ENCODE data around the gene BAIAP3.

The BAIAP3 gene

DNA sequence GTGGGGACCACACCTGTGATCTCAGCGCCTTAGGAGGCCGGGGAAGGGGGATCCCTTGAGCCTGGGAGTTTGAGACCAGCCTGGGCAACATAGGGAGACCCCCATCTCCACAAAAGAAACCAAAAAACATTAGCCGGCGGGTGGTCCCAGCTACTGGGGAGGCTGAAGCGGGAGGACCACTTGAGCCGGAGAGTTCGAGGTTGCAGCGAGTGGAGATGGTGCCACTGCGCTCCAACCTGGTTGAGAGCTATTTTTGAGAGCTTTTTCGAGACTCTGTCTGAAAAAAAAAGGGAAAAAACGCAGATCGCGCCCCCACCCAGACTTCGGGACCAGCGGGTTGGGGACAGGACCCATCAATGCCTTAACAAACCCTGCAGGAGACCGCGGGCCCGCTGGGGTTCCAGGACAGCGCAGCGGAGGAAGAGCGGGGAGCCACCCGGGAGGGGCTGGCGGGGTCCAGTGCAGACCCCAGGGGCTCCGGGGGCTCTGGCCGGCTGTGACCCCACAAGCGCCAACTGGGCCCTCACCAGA, 762 bp upstream of the BAIAP3 start:
- DNase-seq (ENCODE audit: low read depth in 3 of 3, low spot score in 1 of 3), result no peak

DNA sequence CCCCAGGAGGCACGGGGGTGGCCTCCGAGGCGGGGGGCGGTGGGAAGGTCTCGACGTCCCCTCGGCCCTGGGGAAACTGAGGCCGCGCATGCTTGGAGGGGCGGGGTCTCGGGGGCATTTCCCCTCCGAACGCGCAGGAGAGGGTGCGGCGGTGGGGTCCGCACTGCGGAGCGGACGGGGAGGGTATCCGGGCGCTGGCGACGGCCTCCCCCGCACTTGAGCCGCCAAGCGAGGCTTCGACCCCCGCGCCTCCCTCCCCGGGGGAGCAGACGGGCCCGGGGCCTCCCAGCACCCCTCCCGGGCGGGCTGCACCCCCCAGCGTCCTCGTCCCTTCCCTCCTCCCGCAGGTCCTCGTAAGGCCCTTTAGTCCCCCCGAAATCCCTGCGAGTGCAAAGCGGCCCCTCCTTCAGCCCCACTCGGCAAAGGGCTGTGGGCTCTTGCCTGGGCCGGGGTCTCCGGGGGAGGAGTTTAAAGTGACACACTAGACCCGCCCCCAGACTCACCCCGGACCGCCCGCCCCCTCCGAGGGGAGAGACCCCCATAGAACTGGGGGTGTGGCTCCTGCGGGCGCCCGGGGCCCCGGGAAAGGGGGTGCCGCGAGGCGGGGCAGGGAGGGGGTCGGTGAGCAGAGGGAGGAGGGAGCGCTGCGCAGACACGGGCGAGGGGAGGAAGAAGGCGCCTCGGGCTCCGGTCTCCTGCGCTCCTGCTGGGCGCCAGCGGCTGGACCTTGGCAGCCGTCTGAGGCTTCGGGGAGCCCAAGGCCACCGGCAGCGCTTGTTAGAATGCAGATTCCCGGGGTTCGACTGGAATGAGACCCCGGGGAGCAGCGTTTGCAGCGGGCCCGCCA, 632 bp downstream of the BAIAP3 start:
- no peak for DNase-seq (ENCODE audit: low read depth in 3 of 3, low spot score in 1 of 3)

- no peak for DNase-seq (ENCODE audit: low read depth in 3 of 3, low spot score in 1 of 3)
These were observed 1.3 kb downstream of the BAIAP3 start for GRCh38 chr16:1334739-1335138.

DNA sequence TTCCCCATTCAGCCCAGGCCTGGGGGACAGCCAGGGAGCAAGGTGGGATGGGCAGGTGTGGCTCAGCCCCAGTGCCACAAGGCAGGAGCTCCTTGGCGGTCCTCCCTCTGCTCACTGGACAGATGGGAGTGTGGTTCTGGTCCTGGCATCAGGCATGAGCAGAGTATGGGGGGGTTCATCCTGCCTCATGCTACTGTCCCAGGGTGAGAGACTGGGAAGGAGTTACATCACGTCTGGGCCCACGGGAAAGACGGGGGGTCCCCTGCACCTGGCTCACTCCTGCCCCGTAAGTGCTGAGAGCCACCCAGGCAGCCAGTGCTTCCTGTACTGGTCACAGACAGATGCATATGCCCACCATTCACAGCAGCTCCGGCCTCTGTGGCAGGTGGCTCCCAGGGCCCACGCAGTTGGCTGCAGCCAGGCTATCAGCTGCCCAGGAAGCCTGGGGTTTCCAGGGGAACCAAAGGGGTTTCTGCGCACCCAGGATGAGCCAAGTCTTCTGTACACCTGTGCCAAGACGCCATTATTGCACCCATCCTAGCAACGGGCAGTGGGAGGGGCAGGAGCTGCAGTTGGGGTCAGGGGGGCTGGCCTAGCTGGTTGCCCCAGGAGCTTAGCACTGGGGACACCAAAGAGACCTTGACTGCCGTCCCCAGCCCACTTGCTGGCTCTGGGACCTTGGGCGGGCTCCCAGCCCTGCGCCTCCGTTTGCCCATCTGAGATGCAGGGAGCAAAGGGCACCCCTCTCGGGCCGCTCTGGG, 1.9 kb downstream of the BAIAP3 start:
- no peak for DNase-seq (ENCODE audit: low read depth in 3 of 3, low spot score in 1 of 3)

DNA sequence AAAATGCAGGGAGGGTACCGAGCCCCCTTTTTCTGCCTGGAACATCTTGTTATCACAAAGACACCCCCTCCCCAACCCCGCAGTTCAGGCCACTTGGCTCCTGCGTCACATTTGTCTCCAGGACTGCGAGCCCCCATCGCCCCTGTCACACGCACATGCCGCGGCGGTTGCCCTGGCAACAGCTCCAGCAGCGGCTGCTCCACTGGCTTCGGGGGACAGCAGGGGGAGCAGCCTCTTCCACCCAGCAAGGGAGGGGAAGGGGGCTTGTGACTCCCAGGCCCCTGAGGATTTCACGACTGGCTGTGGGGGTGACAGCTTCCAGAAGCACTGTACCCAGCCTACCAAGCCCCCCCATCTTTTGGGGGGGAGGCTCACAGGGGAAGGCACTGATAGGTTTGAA, 2.6 kb downstream of the BAIAP3 start:
- no peak for DNase-seq (ENCODE audit: low read depth in 3 of 3, low spot score in 1 of 3)

- no peak for DNase-seq (ENCODE audit: low read depth in 3 of 3, low spot score in 1 of 3)
These were observed 3.2 kb downstream of the BAIAP3 start for GRCh38 chr16:1336619-1337018.

DNA sequence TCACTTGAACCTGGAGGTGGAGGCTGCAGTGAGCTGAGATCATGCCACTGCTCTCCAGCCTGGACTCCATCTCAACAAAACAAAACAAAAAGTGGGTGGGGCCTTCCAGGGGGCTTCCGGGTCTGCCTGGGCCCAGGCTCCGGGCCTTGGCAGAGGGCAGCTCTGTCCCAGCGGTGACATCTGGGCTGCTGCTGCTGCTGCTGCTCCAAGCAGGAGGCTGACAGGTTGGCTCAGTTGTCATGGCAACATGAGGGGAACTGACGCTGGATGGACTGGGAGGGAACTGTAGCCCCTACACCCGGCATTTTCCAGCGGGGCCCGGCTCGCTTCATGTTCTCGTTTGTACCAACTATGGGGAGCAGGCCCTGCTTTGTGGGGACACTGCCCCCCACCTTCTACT, 4.0 kb downstream of the BAIAP3 start:
- DNase-seq (ENCODE audit: low read depth in 3 of 3, low spot score in 1 of 3), result no peak

DNA sequence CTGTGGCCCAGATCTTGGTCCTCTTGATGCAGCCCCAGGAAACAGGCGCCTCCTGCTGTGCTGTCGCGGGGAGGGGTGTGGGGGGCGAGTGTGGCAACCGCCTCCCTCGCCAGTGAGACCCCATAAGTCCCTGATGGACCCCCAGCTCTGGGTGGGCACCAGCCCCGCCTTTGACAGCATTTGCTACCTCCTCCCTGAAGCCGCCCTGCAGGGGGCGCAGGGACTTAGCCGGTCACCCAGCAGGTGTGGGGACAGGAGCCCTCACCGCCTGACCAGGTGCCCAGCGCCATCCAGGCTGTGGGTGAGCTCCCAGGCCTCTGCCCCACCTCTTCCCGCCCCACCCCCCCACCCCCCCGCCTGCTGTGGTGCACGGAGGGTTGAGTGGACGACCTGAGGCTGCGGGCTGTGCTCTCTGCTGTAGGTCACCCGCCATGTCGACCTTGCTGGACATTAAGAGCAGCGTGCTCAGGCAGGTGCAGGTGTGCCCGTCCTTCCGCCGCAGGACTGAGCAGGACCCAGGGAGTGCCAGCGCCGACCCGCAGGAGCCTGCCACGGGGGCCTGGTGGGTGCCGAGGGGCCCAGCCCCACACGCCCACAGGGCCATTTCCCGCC, 4.8 kb downstream of the BAIAP3 start:
- no peak for DNase-seq (ENCODE audit: low read depth in 3 of 3, low spot score in 1 of 3)

DNA sequence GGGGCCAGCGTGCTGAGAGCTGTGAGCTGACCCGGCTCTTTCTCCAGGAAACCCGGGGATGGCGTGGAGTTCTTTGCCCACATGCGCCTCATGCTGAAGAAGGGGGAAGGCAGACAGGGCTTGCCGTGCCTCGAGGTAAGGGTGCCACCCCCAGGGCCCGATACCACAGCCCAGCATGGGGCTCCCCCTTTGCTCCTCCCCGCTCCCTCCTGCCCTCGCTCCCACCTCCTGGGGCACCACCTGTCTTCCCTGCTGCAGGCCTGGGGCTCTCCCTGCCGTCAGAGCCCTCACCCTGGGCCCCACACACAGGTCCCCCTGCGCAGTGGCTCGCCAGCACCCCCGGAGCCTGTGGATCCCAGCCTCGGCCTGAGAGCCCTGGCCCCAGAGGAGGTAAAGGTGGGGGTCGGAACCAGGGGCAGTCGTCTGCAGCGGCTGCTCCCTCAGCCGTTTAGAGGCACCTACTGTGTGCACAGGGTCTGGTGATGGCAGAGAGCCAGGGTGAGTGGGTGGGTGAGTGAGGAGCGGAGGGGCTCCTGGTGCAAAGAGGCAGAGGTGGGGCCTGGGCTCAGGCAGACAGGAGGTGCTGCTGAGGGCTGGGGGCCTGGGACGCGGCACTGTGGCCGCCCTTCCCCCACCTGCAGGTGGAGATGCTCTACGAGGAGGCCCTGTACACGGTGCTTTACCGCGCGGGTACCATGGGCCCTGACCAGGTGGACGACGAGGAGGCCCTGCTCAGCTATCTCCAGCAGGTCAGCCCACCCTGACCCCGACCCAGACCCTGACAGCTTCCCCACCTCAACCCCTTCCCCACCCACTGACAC, 5.6 kb downstream of the BAIAP3 start:
- no peak for DNase-seq (ENCODE audit: low read depth in 3 of 3, low spot score in 1 of 3)

DNA sequence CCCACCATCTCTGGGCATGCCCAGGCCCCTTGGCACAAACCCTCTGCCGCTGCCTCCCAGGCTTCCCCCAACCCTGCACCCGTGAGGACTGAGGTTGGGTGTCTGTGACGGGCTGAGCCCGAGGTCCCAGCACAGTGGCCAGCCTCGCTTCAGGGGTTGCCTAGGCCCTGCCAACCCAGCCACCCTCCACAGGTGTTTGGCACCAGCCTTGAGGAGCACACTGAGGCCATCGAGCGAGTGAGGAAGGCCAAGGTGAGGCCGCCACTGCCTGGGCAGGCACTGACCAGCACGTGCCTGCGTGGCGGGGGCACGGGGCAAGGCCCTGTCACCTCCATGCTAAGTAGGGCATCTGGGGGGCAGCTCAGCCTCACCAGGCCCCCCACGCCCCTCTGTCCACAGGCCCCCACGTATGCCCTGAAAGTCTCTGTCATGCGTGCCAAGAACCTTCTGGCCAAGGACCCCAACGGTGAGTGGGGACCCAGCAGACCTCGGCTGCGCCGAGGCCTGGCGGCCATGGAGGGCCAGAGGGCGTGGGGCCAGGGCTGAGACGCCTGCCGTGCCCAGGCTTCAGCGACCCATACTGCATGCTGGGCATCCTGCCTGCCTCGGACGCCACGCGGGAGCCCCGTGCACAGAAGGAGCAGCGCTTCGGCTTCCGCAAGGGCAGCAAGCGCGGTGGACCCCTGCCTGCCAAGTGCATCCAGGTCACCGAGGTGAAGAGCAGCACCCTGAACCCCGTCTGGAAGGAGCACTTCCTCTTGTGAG, 7.5 kb downstream of the BAIAP3 start:
- DNase-seq (ENCODE audit: low read depth in 3 of 3, low spot score in 1 of 3), result no peak

- DNase-seq (ENCODE audit: low read depth in 3 of 3, low spot score in 1 of 3), result no peak
These were observed 8.3 kb downstream of the BAIAP3 start for GRCh38 chr16:1341495-1342420.

GRCh38 chr16:1342526-1343427, 9.3 kb downstream of the BAIAP3 start:
- DNase-seq (ENCODE audit: low read depth in 3 of 3, low spot score in 1 of 3), result peak; percentile 82 to 93 (median 87)

- DNase-seq (ENCODE audit: low read depth in 3 of 3, low spot score in 1 of 3), result no peak
These were observed 10.2 kb downstream of the BAIAP3 start for GRCh38 chr16:1343428-1344242.

- DNase-seq (ENCODE audit: low read depth in 3 of 3, low spot score in 1 of 3), result no peak
These were observed 11.1 kb downstream of the BAIAP3 start for GRCh38 chr16:1344499-1344898.

DNA sequence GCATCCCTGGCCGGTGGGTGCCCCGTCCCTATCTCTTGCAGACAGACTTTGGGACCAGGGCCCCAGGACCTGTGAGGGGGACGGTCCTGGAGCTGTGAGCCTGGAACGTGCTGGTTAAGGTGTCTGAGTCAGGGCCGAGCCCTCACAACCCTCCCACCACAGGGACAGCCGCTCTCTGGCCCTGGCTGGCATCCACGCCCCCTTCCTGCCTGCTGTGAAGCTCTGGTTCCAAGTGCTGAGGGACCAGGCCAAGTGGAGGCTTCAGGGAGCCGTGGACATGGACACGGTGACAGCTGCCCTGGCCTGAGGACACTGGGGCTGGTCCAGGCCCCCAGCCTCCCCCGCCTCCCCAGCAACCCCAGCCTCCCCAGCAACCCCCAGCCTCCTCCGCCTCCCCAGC, 11.6 kb downstream of the BAIAP3 start:
- DNase-seq (ENCODE audit: low read depth in 3 of 3, low spot score in 1 of 3), result no peak

- no peak for DNase-seq (ENCODE audit: low read depth in 3 of 3, low spot score in 1 of 3)
These were observed 12.4 kb downstream of the BAIAP3 start for GRCh38 chr16:1345651-1346421.

Data from stimulated activated CD4-positive, alpha-beta T cell treated with anti-CD3 and anti-CD28 coated beads, TNF-alpha, amount 100 ng/mL, for 1 hour (primary cell).